ENCODE measurements around the gene SLC25A38. TPM values are rescaled to one million over a fixed set of nuclear protein-coding genes. Genes with fewer than 3 reads are reported as not detected.

The SLC25A38 gene
- total and polyA plus RNA-seq, 2 experiments from 2014 or later = 19.8 to 61.9 TPM

GRCh38 chr3:39419742-39420315 lies 36.7 kb downstream of the SLC25A38 start (continued):
- TF ChIP-seq, protein P1, sequence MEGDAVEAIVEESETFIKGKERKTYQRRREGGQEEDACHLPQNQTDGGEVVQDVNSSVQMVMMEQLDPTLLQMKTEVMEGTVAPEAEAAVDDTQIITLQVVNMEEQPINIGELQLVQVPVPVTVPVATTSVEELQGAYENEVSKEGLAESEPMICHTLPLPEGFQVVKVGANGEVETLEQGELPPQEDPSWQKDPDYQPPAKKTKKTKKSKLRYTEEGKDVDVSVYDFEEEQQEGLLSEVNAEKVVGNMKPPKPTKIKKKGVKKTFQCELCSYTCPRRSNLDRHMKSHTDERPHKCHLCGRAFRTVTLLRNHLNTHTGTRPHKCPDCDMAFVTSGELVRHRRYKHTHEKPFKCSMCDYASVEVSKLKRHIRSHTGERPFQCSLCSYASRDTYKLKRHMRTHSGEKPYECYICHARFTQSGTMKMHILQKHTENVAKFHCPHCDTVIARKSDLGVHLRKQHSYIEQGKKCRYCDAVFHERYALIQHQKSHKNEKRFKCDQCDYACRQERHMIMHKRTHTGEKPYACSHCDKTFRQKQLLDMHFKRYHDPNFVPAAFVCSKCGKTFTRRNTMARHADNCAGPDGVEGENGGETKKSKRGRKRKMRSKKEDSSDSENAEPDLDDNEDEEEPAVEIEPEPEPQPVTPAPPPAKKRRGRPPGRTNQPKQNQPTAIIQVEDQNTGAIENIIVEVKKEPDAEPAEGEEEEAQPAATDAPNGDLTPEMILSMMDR (conservative IDR thresholded peaks at IDR 0.05; ENCODE audit: low read depth in 2 of 2) = no peak
- TF ChIP-seq STAT1 (IDR thresholded peaks at IDR 0.05; ENCODE audit: unreplicated experiment) (no peak), JUNB (IDR thresholded peaks at IDR 0.05; ENCODE audit: unreplicated experiment) (no peak), CREB1 (CRISPR knock-in tag; IDR thresholded peaks at IDR 0.05; ENCODE audit: low read depth) (no peak), REST (IDR thresholded peaks at IDR 0.05; ENCODE audit: unreplicated experiment) (no peak)

GRCh38 chr3:39420543-39420942 lies 37.4 kb downstream of the SLC25A38 start:
- ATAC-seq (no peak), DNase-seq (ENCODE audit: low spot score) (no peak)
- Histone ChIP-seq H3K9me2 (ENCODE audit: insufficient read depth) (no peaks in the 10 kb centered on the region), H3K27ac (ENCODE audit: low read depth) (no peak overlapping the region), H3K4me1 (ENCODE audit: insufficient read depth) (peaks cover 16% of the 10 kb centered on the region), H3K36me3 (ENCODE audit: insufficient read depth) (no peaks in the 10 kb centered on the region), H3K79me2 (replicated peaks; ENCODE audit: insufficient read depth) (no peaks in the 10 kb centered on the region), H4K20me1 (replicated peaks; ENCODE audit: insufficient read depth) (no peaks in the 10 kb centered on the region), H3K4me3 (no peak overlapping the region), H3K4me2 (no peak overlapping the region), H2AFZ (no peak overlapping the region), H3K27me3 (ENCODE audit: insufficient read depth) (no peaks in the 10 kb centered on the region), H3F3A (replicated peaks; ENCODE audit: low read depth) (peaks cover 19% of the 10 kb centered on the region)
- Mint-ChIP-seq H3K4me3 (no peak overlapping the region), H3K36me3 (ENCODE audit: low read depth) (peaks cover 3% of the 10 kb centered on the region), H3K27ac (no peak overlapping the region), H3K9me3 (no peaks in the 10 kb centered on the region), H3K4me1 (peaks cover 19% of the 10 kb centered on the region), H3K27me3 (ENCODE audit: insufficient read depth, low read depth, poor library complexity) (peaks cover 12% of the 10 kb centered on the region)
- no peak for TF ChIP-seq NANOG (IDR thresholded peaks at IDR 0.05; ENCODE audit: borderline replicate concordance)
- no peak for TF ChIP-seq CREB1 (CRISPR knock-in tag; IDR thresholded peaks at IDR 0.05; ENCODE audit: low read depth)
- TF ChIP-seq STAT1 (IDR thresholded peaks at IDR 0.05; ENCODE audit: unreplicated experiment) = no peak
- no peak for TF ChIP-seq JUNB (IDR thresholded peaks at IDR 0.05; ENCODE audit: unreplicated experiment)
- TF ChIP-seq, protein P1 (conservative IDR thresholded peaks at IDR 0.05; ENCODE audit: low read depth in 2 of 2) = no peak
- TF ChIP-seq ZNF331 (CRISPR knock-in tag; IDR thresholded peaks at IDR 0.05; ENCODE audit: low read depth) = no peak
- TF ChIP-seq ZNF462 (CRISPR knock-in tag; IDR thresholded peaks at IDR 0.05) = no peak
- TF ChIP-seq POLR2AphosphoS5 (IDR thresholded peaks at IDR 0.05; ENCODE audit: low read depth) = no peak
- TF ChIP-seq EZH2phosphoT487 (IDR thresholded peaks at IDR 0.05; ENCODE audit: unreplicated experiment) = no peak
